Epithelial cell of proximal tubule (primary cell): Measurements from ENCODE around the gene PIBF1. TPM values are rescaled to one million over a fixed set of nuclear protein-coding genes. Genes with fewer than 3 reads are reported as not detected.

ENCODE experiments used
- DNase-seq: peaks from one replicate; pipeline ENCODE4 v3.0.0-alpha.2; 2011; ENCODE audit warnings: low read depth
- H3K4me3 ChIP-seq: 2 replicates; pipeline ENCODE4 v1.5.1; 2011; ENCODE audit warnings: low read depth, mild to moderate bottlenecking, low read length
- CTCF ChIP-seq: conservative IDR thresholded peaks from 2 replicates; pipeline ENCODE4 v1.5.1; 2012; ENCODE audit warnings: low read depth, mild to moderate bottlenecking, low read length
- total RNA-seq: library from RNA; depleted of rRNA; stranded (reverse); fragments of >200 nt; gene quantifications from 2 replicates; pipeline ENCODE4 v1.2.3, GENCODE V29; 2015

Gene PIBF1
- total RNA-seq, 1 donor from 2014 or later: 13.1 TPM

GRCh38 chr13:73058736-73059459 is 277.0 kb downstream of the PIBF1 start, which contains the start of gene KLF5:
KLF5 (plus strand) TSS chr13:73059005; CDS start chr13:73059328, 323 bp downstream.
- no peak for DNase-seq
- peak within 1 kb of the TSS; percentile 82 for H3K4me3 ChIP-seq
- no peak for TF ChIP-seq CTCF

DNA sequence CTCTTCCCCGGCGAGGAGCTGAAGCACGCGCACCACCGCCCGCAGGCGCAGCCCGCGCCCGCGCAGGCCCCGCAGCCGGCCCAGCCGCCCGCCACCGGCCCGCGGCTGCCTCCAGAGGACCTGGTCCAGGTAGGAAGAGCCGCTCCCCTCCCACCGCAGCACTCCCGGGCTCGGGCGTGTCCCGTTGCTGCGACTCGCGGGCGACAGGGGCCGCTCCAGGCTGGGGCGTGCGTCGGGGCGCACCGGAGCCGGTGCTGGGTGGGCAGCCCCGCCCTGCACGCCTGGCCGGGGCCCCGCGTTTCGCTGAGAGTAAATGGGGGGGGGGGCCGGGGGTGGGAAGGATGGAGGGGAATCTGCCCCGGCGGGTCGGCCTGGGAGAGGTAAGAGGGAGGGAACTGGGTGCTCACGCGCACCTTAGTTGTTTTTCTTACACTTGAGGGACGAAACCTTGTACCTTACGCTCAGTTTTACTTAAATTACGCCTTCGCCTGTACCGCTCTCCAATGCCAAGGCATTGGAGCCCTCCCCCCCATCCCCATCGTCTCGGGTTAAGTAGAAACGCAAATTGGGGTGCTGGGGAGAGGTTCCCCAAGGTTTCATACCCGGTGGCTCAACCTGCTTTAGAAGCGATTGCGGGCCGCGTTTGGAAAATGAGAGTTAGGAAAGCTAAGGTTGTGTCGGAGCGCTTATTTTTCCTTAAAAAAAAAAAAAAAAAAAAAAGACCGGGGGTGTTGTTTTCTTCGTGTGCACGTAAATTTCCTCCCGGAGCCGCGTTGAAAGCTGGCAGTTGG is 277.7 kb downstream of the PIBF1 start:
- peak overlapping the region; percentile 82 for H3K4me3 ChIP-seq
- no peak for DNase-seq
- no peak for TF ChIP-seq CTCF

DNA sequence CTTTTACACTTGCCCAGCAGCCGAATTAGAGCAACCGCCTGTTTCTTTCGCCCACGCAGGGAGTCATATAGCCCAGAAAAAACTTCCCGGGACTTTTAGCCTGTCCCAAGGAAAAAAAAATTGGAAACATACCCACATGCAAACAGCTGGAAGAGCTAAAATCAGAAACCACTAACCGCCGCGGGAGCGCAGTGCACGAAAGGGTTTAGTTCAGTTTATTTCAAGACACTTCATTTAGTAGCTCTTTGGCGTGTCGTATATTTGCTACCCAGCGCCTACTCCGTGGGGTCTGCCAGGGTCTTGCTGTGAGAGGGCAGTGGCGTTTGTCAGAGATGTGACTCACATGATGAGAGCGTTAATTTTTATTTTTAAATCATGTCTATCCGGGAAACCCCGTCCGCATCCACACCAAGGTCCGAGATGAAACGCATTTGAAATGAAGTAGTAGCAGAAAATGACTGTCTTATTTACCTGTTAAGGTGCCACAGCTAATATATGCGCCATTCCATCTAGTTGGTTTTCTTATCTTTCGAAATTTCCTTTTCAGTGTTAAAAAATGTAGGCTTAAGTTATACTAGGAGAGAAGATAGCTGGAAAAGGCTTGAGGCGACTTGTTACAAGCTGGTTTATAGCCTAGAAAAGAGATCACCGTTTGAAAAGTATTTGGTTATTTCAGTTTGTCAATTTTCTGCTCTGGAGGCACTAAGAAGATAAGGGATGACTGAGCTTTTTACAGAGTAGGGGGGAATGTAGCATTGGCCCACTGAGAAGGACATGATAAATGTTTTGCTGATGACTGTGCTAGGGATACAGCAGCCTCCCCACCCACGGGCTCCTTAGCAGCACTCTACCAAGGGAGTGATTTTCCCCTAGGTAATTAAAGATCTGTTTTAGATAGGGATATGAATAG is 278.6 kb downstream of the PIBF1 start:
- TF ChIP-seq CTCF: no peak
- H3K4me3 ChIP-seq: peak overlapping the region; percentile 82
- DNase-seq: no peak

DNA sequence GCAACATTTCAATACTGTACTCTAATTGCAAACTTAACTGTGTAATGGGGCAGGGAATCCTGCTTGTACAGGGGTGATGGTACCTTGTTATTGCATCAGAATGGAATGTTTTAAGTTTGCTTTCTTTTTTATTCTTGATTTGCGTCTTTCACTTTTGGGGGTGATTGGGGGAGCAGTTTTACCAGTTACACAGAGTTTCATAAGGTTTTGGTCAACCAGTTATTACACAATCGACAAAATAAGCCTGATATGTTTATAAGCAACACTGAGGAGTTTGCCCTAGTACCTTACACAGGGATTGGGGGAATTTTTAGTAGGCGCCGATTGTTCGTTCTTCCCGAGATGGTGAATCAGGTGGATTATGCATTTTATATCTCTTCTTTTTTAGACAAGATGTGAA is 279.5 kb downstream of the PIBF1 start:
- no peak for DNase-seq
- no peak for TF ChIP-seq CTCF
- peak overlapping the region; percentile 82 for H3K4me3 ChIP-seq

- DNase-seq: no peak
- no peak for TF ChIP-seq CTCF
- peak overlapping the region; percentile 82 for H3K4me3 ChIP-seq
Observed at GRCh38 chr13:73061876-73062275, 279.9 kb downstream of the PIBF1 start.

GRCh38 chr13:73062468-73062867 is 280.5 kb downstream of the PIBF1 start:
- no peak for DNase-seq
- H3K4me3 ChIP-seq: peak overlapping the region; percentile 82
- no peak for TF ChIP-seq CTCF
